Ramos (cell line): ENCODE data around the gene TAF13.

ENCODE experiments used
- in situ Hi-C: fragments of 300-500 bp; cut with MboI; formaldehyde crosslinking; loops from one replicate; pipeline ENCODE4 v1.14.3; 2022; ENCODE audit warnings: low sequenced_read_pairs; ENCODE audit not compliant: unreplicated experiment

Gene TAF13

GRCh38 chr1:109075531-109076490, at the start of gene TAF13:
TSS of gene TAF13 (minus strand) at chr1:109076003. CDS start at chr1:109075947, 56 bp downstream.
- in situ Hi-C loops: no loop called here

GRCh38 chr1:109120356-109120755, 44.6 kb upstream of the TAF13 start:
- in situ Hi-C loops: no loop called here

- in situ Hi-C loops: loop anchor here (10.0 kb wide), 1 partner anchor 283 kb away; no protein-coding TSS in a partner anchor
Measured at GRCh38 chr1:109118089-109118488, 42.3 kb upstream of the TAF13 start.

GRCh38 chr1:109116286-109116685, 40.5 kb upstream of the TAF13 start:
- in situ Hi-C loops: loop anchor here (10.0 kb wide), 1 partner anchor 281 kb away; no protein-coding TSS in a partner anchor

GRCh38 chr1:109115685-109116084, 39.9 kb upstream of the TAF13 start:
- in situ Hi-C loops: loop anchor here (10.0 kb wide), 1 partner anchor 281 kb away; no protein-coding TSS in a partner anchor

- in situ Hi-C loops: loop anchor here (10.0 kb wide), 1 partner anchor 280 kb away; no protein-coding TSS in a partner anchor
Measured at GRCh38 chr1:109114342-109114674, 38.5 kb upstream of the TAF13 start.

GRCh38 chr1:109113590-109114341, 38.0 kb upstream of the TAF13 start, which contains the start of gene ELAPOR1:
TSS of gene ELAPOR1 (plus strand) at chr1:109114115. CDS start at chr1:109114184, 69 bp downstream.
- in situ Hi-C loops: loop anchor here (10.0 kb wide), 1 partner anchor 279 kb away; no protein-coding TSS in a partner anchor

- in situ Hi-C loops: loop anchor here (10.0 kb wide), 1 partner anchor 278 kb away; no protein-coding TSS in a partner anchor
Measured at GRCh38 chr1:109112652-109113285, 37.0 kb upstream of the TAF13 start.

- in situ Hi-C loops: loop anchor here (10.0 kb wide), 1 partner anchor 277 kb away; no protein-coding TSS in a partner anchor
Measured at GRCh38 chr1:109112056-109112651, 36.4 kb upstream of the TAF13 start.

- in situ Hi-C loops: loop anchor here (10.0 kb wide), 1 partner anchor 277 kb away; no protein-coding TSS in a partner anchor
Measured at GRCh38 chr1:109111386-109112055, 35.7 kb upstream of the TAF13 start.

- in situ Hi-C loops: loop anchor here (10.0 kb wide), 2 partner anchors 275 to 415 kb away; partner anchors contain the start of gene PRPF38B
Measured at GRCh38 chr1:109109906-109110305, 34.1 kb upstream of the TAF13 start.

- in situ Hi-C loops: loop anchor here (10.0 kb wide), 1 partner anchor 413 kb away; the partner anchor contains the start of gene PRPF38B
Measured at GRCh38 chr1:109107785-109108184, 32.0 kb upstream of the TAF13 start.

- in situ Hi-C loops: loop anchor here (10.0 kb wide), 1 partner anchor 411 kb away; the partner anchor contains the start of gene PRPF38B
Measured at GRCh38 chr1:109105881-109106280, 30.1 kb upstream of the TAF13 start.

- in situ Hi-C loops: loop anchor here (10.0 kb wide), 1 partner anchor 410 kb away; the partner anchor contains the start of gene PRPF38B
Measured at GRCh38 chr1:109104364-109105151, 28.8 kb upstream of the TAF13 start.

GRCh38 chr1:109099938-109100773, 24.4 kb upstream of the TAF13 start:
- in situ Hi-C loops: loop anchor here (10.0 kb wide), 1 partner anchor 405 kb away; the partner anchor contains the start of gene PRPF38B

GRCh38 chr1:109096120-109096519, 20.3 kb upstream of the TAF13 start:
- in situ Hi-C loops: no loop called here

- in situ Hi-C loops: no loop called here
Measured at GRCh38 chr1:109095631-109096030, 19.8 kb upstream of the TAF13 start.
